IMR-90 (cell line): ENCODE results near the gene TMEM100. TPM values are rescaled to one million over a fixed set of nuclear protein-coding genes. Genes with fewer than 3 reads are reported as not detected.

Source experiments
- ATAC-seq: fragments of 200-7000 bp; cut with Tn5 transposase; 2 replicates; pipeline ENCODE4 v1.9.1; 2020; ENCODE audit warnings: low read depth, mild to moderate bottlenecking, moderate library complexity
- BruUV-seq: library from RNA; stranded (reverse); fragments of 400-500 nt; replicated peaks from 2 replicates; lab custom pipeline; 2021; lab: Mats Ljungman, UMichigan
- CTCF ChIA-PET: fragments of 300-600 bp; formaldehyde crosslinking; extraction: SDS; loops from one replicate; lab custom pipeline; 2021; ENCODE audit warnings: antibody characterized with exemption; lab: Yijun Ruan, JAX
- POLR2A ChIA-PET: fragments of 300-600 bp; sonication (Branson Sonifier 250); formaldehyde crosslinking; loops from one replicate; lab custom pipeline; 2022; ENCODE audit warnings: antibody characterized with exemption; ENCODE audit not compliant: unreplicated experiment; lab: Charles Lee
- DNase-seq: peaks from one replicate; pipeline ENCODE4 v3.0.0; 2013
- H2AFZ ChIP-seq: replicated peaks from 2 replicates; pipeline ENCODE3; 2013; ENCODE audit warnings: low read length, mild to moderate bottlenecking; ENCODE audit not compliant: poor library complexity
- H2AK5ac ChIP-seq: 2 replicates; pipeline ENCODE4 v1.6.1; 2013; ENCODE audit warnings: low read depth, low read length, inconsistent platforms
- H2AK9ac ChIP-seq: replicated peaks from 2 replicates; pipeline ENCODE3; 2013; ENCODE audit warnings: mild to moderate bottlenecking, low read depth, low read length, moderate library complexity; ENCODE audit not compliant: poor library complexity
- H2BK120ac ChIP-seq: 2 replicates; pipeline ENCODE4 v1.6.1; 2013; ENCODE audit warnings: low read depth, low read length, inconsistent platforms
- H2BK15ac ChIP-seq: 3 replicates; pipeline ENCODE4 v1.6.1; 2013; ENCODE audit warnings: low read depth, low read length, inconsistent platforms
- H2BK20ac ChIP-seq: 2 replicates; pipeline ENCODE4 v1.6.1; 2013; ENCODE audit warnings: low read depth, mild to moderate bottlenecking, inconsistent platforms, low read length, moderate library complexity
- H2BK5ac ChIP-seq: 2 replicates; pipeline ENCODE4 v1.6.1; 2013; ENCODE audit warnings: mild to moderate bottlenecking, low read depth, low read length, inconsistent platforms; ENCODE audit not compliant: poor library complexity, severe bottlenecking
- H3K14ac ChIP-seq: replicated peaks from 2 replicates; pipeline ENCODE4 v1.6.1; 2013; ENCODE audit warnings: low read depth, low read length, inconsistent platforms
- H3K18ac ChIP-seq: 2 replicates; pipeline ENCODE4 v1.6.1; 2013; ENCODE audit warnings: low read depth, low read length, control low read depth
- H3K23ac ChIP-seq: 2 replicates; pipeline ENCODE4 v1.6.1; 2013; ENCODE audit warnings: low read depth, low read length, inconsistent platforms
- H3K27ac ChIP-seq: 2 replicates; pipeline ENCODE4 v1.5.1; 2013; ENCODE audit warnings: mild to moderate bottlenecking, control low read depth, low read length; ENCODE audit not compliant: insufficient read depth
- H3K27me3 ChIP-seq: 2 replicates; pipeline ENCODE4 v1.6.1; 2013; ENCODE audit warnings: low read length; ENCODE audit not compliant: control insufficient read depth, insufficient read depth
- H3K36me3 ChIP-seq: 2 replicates; pipeline ENCODE4 v1.6.1; 2013; ENCODE audit warnings: low read length, mixed read lengths; ENCODE audit not compliant: control insufficient read depth, insufficient read depth
- H3K4ac ChIP-seq: 2 replicates; pipeline ENCODE4 v1.6.1; 2013; ENCODE audit warnings: low read depth, low read length, inconsistent platforms
- H3K4me1 ChIP-seq: 2 replicates; pipeline ENCODE4 v1.6.1; 2013; ENCODE audit warnings: low read length, mixed read lengths; ENCODE audit not compliant: control insufficient read depth, insufficient read depth
- H3K4me2 ChIP-seq: 2 replicates; pipeline ENCODE4 v1.6.1; 2013; ENCODE audit warnings: low read depth, mild to moderate bottlenecking, control low read depth, low read length, moderate library complexity
- H3K4me3 ChIP-seq: 2 replicates; pipeline ENCODE4 v1.5.1; 2013; ENCODE audit warnings: low read depth, mild to moderate bottlenecking, control low read depth, low read length, moderate library complexity; ENCODE audit not compliant: insufficient read depth
- H3K56ac ChIP-seq: 2 replicates; pipeline ENCODE4 v1.6.1; 2013; ENCODE audit warnings: low read length, inconsistent platforms; ENCODE audit not compliant: insufficient read depth; ENCODE audit errors: extremely low read depth
- H3K79me1 ChIP-seq, 2 experiments: 2 replicates each; pipeline ENCODE4 v1.6.1; 2013; ENCODE audit warnings: low read length in 2 of 2, inconsistent platforms in 1 of 2, low read depth in 1 of 2
- H3K9ac ChIP-seq: 2 replicates; pipeline ENCODE4 v1.6.1; 2013; ENCODE audit warnings: low read depth, low read length, control low read depth
- H3K9me1 ChIP-seq: 2 replicates; pipeline ENCODE4 v1.6.1; 2013; ENCODE audit warnings: low read length, inconsistent platforms; ENCODE audit not compliant: insufficient read depth
- H3K9me3 ChIP-seq: 2 replicates; pipeline ENCODE4 v1.6.1; 2013; ENCODE audit warnings: low read length; ENCODE audit not compliant: control insufficient read depth, insufficient read depth
- H4K20me1 ChIP-seq: 2 replicates; pipeline ENCODE4 v1.6.1; 2013; ENCODE audit warnings: low read length, inconsistent platforms; ENCODE audit not compliant: insufficient read depth
- H4K5ac ChIP-seq: 2 replicates; pipeline ENCODE4 v1.6.1; 2013; ENCODE audit warnings: mild to moderate bottlenecking, low read depth, low read length, control low read depth
- H4K8ac ChIP-seq, 2 experiments: 2 replicates each; pipeline ENCODE4 v1.6.1; 2013; ENCODE audit warnings: low read depth in 2 of 2, low read length in 2 of 2, control low read depth in 1 of 2, inconsistent platforms in 1 of 2
- H4K91ac ChIP-seq: 2 replicates; pipeline ENCODE4 v1.6.1; 2013; ENCODE audit warnings: low read depth, low read length, inconsistent platforms; ENCODE audit not compliant: insufficient read depth
- BHLHE40 ChIP-seq: fragments of 150-350 bp; IDR thresholded peaks from 2 replicates; pipeline ENCODE4 v1.6.1; 2016; ENCODE audit warnings: mild to moderate bottlenecking, low read depth, low read length
- CEBPB ChIP-seq: IDR thresholded peaks from 2 replicates; pipeline ENCODE4 v1.6.1; 2012; ENCODE audit warnings: low read depth, low read length, improper control_type of control experiment
- CHD1 ChIP-seq: IDR thresholded peaks from 2 replicates; pipeline ENCODE4 v1.6.1; 2012; ENCODE audit warnings: low read depth, low read length, improper control_type of control experiment
- CTCF ChIP-seq: conservative IDR thresholded peaks from 2 replicates; pipeline ENCODE4 v1.5.1; 2012; ENCODE audit warnings: mild to moderate bottlenecking, low read depth, low read length, improper control_type of control experiment
- ELK1 ChIP-seq: fragments of 150-350 bp; IDR thresholded peaks from 2 replicates; pipeline ENCODE4 v1.6.1; 2016; ENCODE audit warnings: low read depth, mild to moderate bottlenecking, low read length, moderate library complexity, borderline replicate concordance
- FOS ChIP-seq: fragments of 150-350 bp; IDR thresholded peaks from 2 replicates; pipeline ENCODE4 v1.6.1; 2016; ENCODE audit warnings: low read depth, low read length
- MAFK ChIP-seq: IDR thresholded peaks from 2 replicates; pipeline ENCODE4 v1.6.1; 2012; ENCODE audit warnings: low read depth, low read length, improper control_type of control experiment
- MAZ ChIP-seq: IDR thresholded peaks from 2 replicates; pipeline ENCODE4 v1.6.1; 2012; ENCODE audit warnings: low read depth, mild to moderate bottlenecking, low read length, improper control_type of control experiment, moderate library complexity, borderline replicate concordance
- MXI1 ChIP-seq: IDR thresholded peaks from 2 replicates; pipeline ENCODE4 v1.6.1; 2012; ENCODE audit warnings: low read depth, mild to moderate bottlenecking, low read length, moderate library complexity, borderline replicate concordance
- NFE2L2 ChIP-seq: fragments of 150-350 bp; IDR thresholded peaks from 2 replicates; pipeline ENCODE4 v1.6.1; 2016; ENCODE audit warnings: low read depth, mild to moderate bottlenecking, low read length
- POLR2A ChIP-seq: IDR thresholded peaks from 2 replicates; pipeline ENCODE4 v1.6.1; 2012; ENCODE audit warnings: mild to moderate bottlenecking, low read depth, low read length
- RAD21 ChIP-seq: IDR thresholded peaks from 2 replicates; pipeline ENCODE4 v1.6.1; 2012; ENCODE audit warnings: low read length, improper control_type of control experiment
- RCOR1 ChIP-seq: IDR thresholded peaks from 2 replicates; pipeline ENCODE4 v1.6.1; 2012; ENCODE audit warnings: mild to moderate bottlenecking, low read length, improper control_type of control experiment; ENCODE audit not compliant: insufficient replicate concordance
- RFX5 ChIP-seq: IDR thresholded peaks from 2 replicates; pipeline ENCODE4 v1.8.0; 2012; ENCODE audit warnings: low read depth, mild to moderate bottlenecking, low read length, moderate library complexity
- SMC3 ChIP-seq: fragments of 150-350 bp; IDR thresholded peaks from 2 replicates; pipeline ENCODE4 v1.6.1; 2016; ENCODE audit warnings: low read depth, mild to moderate bottlenecking, antibody characterized with exemption, low read length, moderate library complexity
- WGBS, 2 experiments: methylation state at CpG; one replicate each; pipeline versions ENCODE4 v1.1.5 to v1.1.7; 2013; ENCODE audit warnings: missing lambda C conversion rate in 2 of 2; ENCODE audit not compliant: insufficient read length in 1 of 2; ENCODE audit errors: extremely low coverage in 2 of 2; 5-methylcytosine and 5-hydroxymethylcytosine counted together
- dilution Hi-C: fragments of 300-500 bp; cut with HindIII; formaldehyde crosslinking; loops from one replicate; pipeline ENCODE4 v1.14.3; 2018; ENCODE audit warnings: low sequenced_read_pairs; ENCODE audit not compliant: unreplicated experiment
- in situ Hi-C: fragments of 300-500 bp; cut with MboI; formaldehyde crosslinking; loops from 3 replicates; pipeline ENCODE4 v1.14.3; 2019; ENCODE audit warnings: low sequenced_read_pairs, inconsistent platforms, mixed read lengths
- intact Hi-C: fragments of 100-400 bp; cut with micrococcal nuclease; formaldehyde crosslinking; loops from 2 replicates; pipeline ENCODE4 v1.10.0; 2022
- polyA plus RNA-seq, 3 experiments: library from polyadenylated mRNA; depleted of rRNA; stranded (reverse); fragments of >200 nt; gene quantifications; 2 replicates each; pipeline ENCODE4 v1.2.3, GENCODE V29; 2012; ENCODE audit warnings: low replicate concordance in 1 of 3
- total RNA-seq: library from RNA; depleted of rRNA; stranded (reverse); fragments of >200 nt; gene quantifications from 2 replicates; pipeline ENCODE4 v1.2.3, GENCODE V29; 2012
- TF ChIP-seq, protein P1 (sequence below): fragments of 150-350 bp; IDR thresholded peaks from 2 replicates; pipeline ENCODE4 v1.6.1; 2017; ENCODE audit warnings: mild to moderate bottlenecking, antibody characterized with exemption, low read length, low read depth

Gene TMEM100
- total and polyA plus RNA-seq, 2 of the 4 experiments (the other 2 are of a cell fraction), result 0.21 to 0.36 TPM

DNA sequence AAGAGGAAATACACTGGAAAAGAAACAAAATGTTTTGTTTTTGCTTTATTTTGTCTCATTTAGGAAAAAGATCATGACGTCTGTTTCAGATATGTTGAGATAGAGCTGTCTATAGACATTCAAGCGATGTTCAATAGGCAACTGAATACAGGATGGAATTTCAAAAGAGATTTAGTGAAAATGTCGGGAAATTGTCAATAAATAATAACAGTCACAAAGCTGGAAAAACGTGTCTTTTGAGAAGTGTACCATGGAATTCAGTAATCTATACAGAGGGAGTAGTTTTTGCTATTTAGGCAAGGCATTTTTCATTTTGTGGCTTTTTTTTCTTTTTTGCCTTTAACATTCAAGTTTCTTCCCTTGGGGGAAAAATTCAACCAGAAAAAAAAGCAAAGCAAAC, 33.0 kb downstream of the TMEM100 start:
- H3K79me1 ChIP-seq, result no peaks in the 10 kb centered on the region
- CTCF ChIA-PET, result no interaction called here

More for the DNA sequence above, 33.0 kb downstream of the TMEM100 start:
- no peak overlapping the region for H2BK15ac ChIP-seq
- TF ChIP-seq CEBPB, result no peak
- TF ChIP-seq BHLHE40, result no peak
- TF ChIP-seq RAD21, result no peak
- no peak for TF ChIP-seq POLR2A
- TF ChIP-seq MAFK, result no peak
- no peak for TF ChIP-seq CTCF
- TF ChIP-seq MAZ, result no peak
- no peak for TF ChIP-seq MXI1
- no peak for TF ChIP-seq RCOR1
- no peak for TF ChIP-seq NFE2L2
- TF ChIP-seq FOS, result no peak
- TF ChIP-seq CHD1, result no peak
- no peak for TF ChIP-seq ELK1
- no peak for TF ChIP-seq RFX5
- TF ChIP-seq SMC3, result no peak
- TF ChIP-seq, protein P1, sequence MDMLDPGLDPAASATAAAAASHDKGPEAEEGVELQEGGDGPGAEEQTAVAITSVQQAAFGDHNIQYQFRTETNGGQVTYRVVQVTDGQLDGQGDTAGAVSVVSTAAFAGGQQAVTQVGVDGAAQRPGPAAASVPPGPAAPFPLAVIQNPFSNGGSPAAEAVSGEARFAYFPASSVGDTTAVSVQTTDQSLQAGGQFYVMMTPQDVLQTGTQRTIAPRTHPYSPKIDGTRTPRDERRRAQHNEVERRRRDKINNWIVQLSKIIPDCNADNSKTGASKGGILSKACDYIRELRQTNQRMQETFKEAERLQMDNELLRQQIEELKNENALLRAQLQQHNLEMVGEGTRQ, result no peak
- H3K4me2 ChIP-seq, result no peak overlapping the region
- dilution Hi-C loops, result no loop called here
- ATAC-seq (no peak), DNase-seq (no peak)
- no peaks in the 10 kb centered on the region for H3K4me1 ChIP-seq
- no peak overlapping the region for H2AFZ ChIP-seq
- no peak overlapping the region for H4K5ac ChIP-seq
- no peak overlapping the region for H2BK120ac ChIP-seq
- H4K8ac ChIP-seq, result no peak overlapping the region
- BruUV-seq, result no TSS peak
- no peak overlapping the region for H3K18ac ChIP-seq
- H3K27me3 ChIP-seq, result no peaks in the 10 kb centered on the region
- in situ Hi-C loops, result no loop called here
- no peak overlapping the region for H3K4me3 ChIP-seq
- H3K9me3 ChIP-seq, result no peaks in the 10 kb centered on the region; the same call in 1 of the 2 replicates
- H3K9me1 ChIP-seq, result no peaks in the 10 kb centered on the region
- H3K27ac ChIP-seq, result no peak overlapping the region
- intact Hi-C loops, result no loop called here
- no peak overlapping the region for H2AK9ac ChIP-seq
- no peak overlapping the region for H3K4ac ChIP-seq
- H2BK5ac ChIP-seq, result no peak overlapping the region
- no peaks in the 10 kb centered on the region for H3K36me3 ChIP-seq
- 83% methylated on average over 1 of the region's 4 CpGs; no CpG with 5 or more reads in 1 of the 2 experiments for WGBS, 2 experiments
- H3K9ac ChIP-seq, result no peak overlapping the region
- no peak overlapping the region for H2BK20ac ChIP-seq
- POLR2A ChIA-PET, result no interaction called here
- H3K14ac ChIP-seq, result no peak overlapping the region
- H4K91ac ChIP-seq, result no peak overlapping the region
- H3K23ac ChIP-seq, result no peak overlapping the region
- no peak overlapping the region for H3K56ac ChIP-seq
- H4K20me1 ChIP-seq, result no peaks in the 10 kb centered on the region
- no peak overlapping the region for H2AK5ac ChIP-seq
